A204.1 (cell line): ENCODE data around the gene CACNA2D4.

Source experiments
- FAIRE-seq: peaks from 2 replicates; lab custom pipeline; 2012; peaks lifted over from hg19 to GRCh38; lab: Jason Lieb, UNC

CACNA2D4 gene

GRCh38 chr12:1844661-1845409 is 73.6 kb downstream of the CACNA2D4 start:
- no peak for FAIRE-seq

GRCh38 chr12:1844223-1844622 is 74.2 kb downstream of the CACNA2D4 start:
- no peak for FAIRE-seq

- FAIRE-seq: no peak
Observed at GRCh38 chr12:1843641-1844005, 74.8 kb downstream of the CACNA2D4 start.

DNA sequence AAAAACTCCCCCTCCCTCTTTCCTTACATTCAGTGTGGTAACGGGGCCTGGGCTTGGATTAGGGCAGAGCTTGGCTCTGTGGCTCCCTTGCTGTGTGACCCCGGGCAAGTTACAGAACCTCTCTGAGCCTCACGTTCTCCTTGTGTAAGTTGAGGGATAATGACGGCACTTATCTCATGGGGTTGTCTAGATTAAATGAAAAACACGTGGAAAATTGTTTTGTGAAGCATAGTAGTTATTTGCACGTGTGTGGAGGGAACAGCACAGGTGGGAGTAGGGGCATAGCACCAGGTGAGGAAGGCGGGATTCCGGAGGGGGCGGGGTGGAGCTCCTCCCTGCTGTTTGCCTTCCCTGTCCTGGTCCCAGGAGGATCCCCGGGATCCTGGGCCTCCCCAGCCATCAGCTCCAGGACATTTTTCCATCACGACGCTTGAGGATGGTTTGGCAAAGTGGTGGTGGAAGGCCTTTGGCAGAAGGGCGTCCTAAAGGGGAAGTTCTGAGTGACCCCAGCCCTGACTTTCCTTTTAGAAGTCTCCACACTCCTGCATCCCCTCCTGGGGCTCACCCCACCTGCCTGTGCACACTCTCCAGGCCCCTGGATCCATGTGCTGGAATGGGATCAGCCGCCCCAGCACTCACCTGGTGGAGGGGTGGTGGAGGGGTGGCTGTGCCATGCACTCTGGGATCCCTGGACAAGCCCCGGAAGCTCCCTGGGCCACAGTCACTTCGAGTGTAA is 75.4 kb downstream of the CACNA2D4 start:
- FAIRE-seq: no peak

DNA sequence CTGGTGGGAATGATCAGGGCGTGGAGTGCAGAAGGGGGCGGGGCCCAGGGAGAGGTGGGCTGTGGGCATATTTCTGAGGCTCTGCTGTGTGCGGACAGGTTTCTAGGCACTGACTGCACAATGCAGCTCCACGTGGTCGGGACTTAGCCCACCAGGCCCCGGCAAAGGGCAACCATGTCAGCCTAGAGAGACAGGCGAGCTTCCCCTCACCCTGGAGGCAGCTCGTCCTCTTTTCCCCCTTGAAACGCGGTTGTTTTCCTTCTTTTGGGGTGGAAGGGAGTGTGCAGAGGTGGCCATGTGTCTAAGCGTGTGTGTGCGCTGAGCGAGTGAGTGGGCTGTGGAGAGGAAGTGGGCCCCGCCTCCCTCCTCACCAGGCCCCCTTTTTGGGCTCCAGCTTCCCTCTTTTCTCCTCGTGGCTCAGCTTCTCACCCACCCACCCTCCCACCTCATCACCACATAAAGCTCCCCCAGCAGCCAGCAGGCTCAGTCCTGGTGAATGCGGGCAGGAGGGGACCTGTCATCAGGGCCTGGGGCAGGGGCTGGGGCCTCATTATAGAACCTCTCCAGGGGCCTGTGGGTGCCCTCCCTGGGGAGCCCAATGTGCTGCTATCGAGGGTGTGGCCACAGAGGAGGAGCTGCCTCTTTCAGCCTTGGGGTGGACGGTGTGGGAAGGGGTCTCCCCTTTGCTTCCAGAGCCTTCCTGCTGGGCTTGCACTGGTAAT is 76.1 kb downstream of the CACNA2D4 start:
- no peak for FAIRE-seq

- FAIRE-seq: no peak
Observed at GRCh38 chr12:1841586-1842182, 76.8 kb downstream of the CACNA2D4 start.

DNA sequence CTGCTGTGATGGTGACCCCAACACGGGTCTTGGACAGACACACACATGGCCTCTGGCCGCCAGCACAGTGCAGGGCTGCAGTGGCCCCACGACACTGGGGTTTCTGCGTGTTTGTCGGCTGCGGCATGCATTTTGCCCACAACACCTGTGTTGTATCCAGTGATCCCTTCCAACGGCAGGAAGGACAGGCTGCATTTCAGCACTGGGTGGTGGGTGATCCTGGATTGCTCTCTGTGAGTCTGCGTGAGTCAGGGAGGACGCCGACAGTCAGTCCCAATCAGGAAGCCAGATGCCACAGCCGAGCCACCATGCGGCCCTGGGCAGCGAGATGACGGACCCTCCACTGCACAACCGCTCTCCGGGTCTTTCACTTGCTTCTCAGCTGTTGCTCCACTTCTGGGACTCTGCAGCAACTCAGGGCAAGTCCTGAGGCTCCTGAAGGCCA is 77.4 kb downstream of the CACNA2D4 start:
- FAIRE-seq: no peak

GRCh38 chr12:1839956-1840951 is 78.2 kb downstream of the CACNA2D4 start:
- FAIRE-seq: no peak

- no peak for FAIRE-seq
Observed at GRCh38 chr12:1839464-1839863, 79.0 kb downstream of the CACNA2D4 start.

- FAIRE-seq: no peak
Observed at GRCh38 chr12:1838994-1839365, 79.5 kb downstream of the CACNA2D4 start.

DNA sequence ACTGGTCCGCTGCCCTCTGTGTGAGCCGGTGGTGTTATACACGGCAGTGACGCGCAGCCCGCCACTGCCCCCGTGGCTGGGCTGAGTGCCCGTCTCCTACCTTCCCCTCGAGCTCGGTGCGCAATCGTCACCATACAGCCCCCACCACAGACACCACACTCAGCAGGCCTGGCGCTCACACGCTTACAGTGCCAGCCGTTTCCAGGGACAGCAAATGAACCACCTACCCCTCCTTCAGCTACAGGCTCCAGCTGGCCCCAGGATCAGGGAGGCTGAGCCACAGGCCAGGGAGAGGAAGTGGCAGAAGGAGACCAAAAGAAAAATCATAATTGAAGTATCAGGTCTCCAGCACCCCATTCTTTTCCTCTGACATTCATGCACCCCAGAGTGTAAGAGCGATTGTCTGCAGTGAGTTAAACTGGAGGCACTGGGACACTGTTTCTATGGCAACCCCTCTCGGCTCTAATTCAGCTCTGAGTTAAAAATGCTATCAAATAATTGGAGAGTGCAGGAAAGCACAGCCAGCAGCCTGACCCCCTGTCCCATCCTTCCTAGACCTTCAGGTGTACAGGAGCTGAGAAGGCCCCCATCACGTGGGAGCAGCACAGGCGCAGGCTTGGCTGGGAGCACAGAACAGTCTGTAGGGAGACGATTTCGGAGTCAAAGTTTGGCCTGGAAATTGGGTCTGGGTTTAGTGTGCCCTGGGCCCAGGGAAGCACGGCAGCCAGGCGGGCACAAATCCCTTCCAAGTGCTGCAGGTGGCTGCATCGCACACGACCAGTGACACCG is 80.1 kb downstream of the CACNA2D4 start:
- FAIRE-seq: no peak

DNA sequence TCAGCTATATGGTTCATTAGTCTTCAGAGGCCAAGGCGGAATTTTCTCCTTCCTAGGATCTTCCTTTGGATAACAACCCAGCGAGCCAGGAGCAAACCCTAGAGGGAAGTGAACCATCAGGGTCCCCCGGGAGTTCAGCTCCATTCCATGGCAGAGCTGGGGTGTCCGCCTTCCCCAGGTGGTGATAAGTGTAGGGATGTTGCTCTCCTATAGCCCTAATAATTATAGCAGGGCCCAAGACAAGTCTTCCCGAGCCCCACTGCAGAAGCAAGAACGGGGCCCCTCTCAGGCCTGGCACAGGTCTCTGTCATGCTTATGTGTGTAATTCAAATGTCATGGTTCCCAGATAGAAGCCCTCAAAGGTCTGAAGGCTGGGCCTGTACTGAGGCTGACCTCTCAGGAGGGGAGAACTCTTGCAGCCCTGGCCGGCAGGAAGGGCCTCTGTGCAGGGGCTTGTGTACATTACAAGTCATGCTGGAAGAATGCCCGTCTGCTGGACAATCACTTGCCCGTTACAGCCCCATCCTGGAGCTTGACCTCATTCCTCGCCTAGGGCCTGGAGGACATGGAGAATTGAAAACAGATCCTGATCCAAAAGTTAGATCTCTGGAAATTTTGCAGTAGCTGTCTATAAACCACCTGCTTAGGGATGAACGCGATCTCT is 80.8 kb downstream of the CACNA2D4 start:
- no peak for FAIRE-seq

GRCh38 chr12:1836854-1837421 is 81.5 kb downstream of the CACNA2D4 start:
- FAIRE-seq: no peak

DNA sequence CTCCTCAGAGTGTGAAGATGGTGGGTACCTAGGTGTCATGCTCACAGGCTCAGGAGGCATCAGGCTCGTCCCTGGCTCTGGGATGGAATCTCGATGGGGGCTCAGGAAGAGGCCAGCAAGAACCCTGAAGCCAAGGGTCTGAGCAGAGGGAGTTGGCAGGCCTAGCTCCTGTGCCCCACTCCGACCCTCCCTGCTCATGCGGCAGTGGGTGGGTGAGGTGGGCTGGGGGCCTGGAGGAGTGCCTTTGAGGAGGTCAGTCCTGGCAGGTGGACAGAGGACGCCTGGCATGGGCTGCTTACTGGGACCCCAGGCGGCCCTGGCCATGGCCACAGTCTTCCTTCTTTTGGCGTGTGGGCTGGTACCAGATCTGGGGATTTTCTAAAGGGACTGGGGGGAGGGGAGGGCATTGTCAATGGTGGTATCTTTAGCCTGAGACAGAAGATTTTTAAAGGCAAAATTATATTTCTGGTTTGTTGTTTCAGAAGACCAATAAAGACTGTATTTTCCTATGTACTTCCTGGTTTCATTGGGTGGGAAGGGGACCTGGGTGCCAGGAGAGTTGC is 82.1 kb downstream of the CACNA2D4 start:
- no peak for FAIRE-seq

GRCh38 chr12:1835211-1836131 is 83.0 kb downstream of the CACNA2D4 start:
- FAIRE-seq: no peak

DNA sequence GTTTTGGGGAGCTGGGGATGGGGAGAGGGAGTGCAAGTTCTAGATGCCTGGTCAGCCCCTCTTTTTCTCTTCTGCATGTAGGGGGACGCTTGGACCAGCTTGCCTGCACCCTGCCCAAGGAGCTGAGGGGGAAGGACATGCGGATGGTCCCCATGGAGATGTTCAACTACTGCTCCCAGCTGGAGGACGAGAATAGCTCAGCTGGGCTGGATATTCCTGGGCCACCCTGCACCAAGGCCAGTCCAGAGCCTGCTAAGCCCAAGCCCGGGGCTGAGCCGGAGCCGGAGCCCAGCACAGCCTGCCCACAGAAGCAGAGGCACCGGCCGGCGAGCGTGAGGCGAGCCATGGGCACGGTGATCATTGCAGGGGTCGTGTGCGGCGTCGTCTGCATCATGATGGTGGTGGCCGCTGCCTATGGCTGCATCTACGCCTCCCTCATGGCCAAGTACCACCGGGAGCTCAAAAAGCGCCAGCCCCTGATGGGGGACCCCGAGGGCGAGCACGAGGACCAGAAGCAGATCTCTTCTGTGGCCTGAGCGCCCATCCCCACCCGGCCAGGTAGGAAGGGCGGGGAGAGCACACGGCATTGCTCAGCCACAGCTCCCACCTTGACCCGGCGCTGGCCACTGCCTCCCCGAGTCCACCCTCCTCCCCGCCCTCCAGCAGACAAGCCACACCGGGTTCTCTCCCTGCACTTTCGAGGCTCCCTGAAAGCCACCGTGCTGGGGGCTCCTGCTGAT is 84.1 kb downstream of the CACNA2D4 start:
- FAIRE-seq: no peak

DNA sequence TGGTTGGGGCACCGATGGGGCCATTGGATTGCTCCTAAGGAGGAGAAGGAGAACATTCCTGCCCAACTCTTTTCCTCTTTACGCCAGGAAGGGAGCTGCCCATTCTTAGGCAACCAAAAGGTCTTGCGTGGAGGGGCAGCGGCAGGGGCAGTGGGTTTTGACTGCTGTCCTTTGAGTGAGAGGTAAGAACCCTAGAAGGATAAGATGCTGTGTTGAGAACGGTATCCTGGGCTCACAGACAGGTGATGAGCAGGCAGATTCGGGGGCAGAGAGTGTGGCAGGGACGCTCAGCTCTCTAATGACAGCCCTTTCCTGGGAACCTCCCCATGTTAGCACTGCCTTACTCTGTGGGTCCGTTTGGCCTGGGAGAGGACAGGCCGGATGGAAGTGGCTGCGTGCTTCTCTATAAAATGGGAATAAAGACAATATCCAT is 84.8 kb downstream of the CACNA2D4 start:
- no peak for FAIRE-seq
